ENCODE data around the gene PIKFYVE.

Gene PIKFYVE

GRCh38 chr2:208234786-208235185 lies 31.3 kb upstream of the PIKFYVE start:
- peaks cover 19% of the 10 kb centered on the region for H3K36me3 ChIP-seq (replicated peaks)
- in situ Hi-C loops (cut with HindIII; ENCODE audit: low pct_ligation_motif_present, low sequenced_read_pairs): no loop called here
- no peaks in the 10 kb centered on the region for H3K27me3 ChIP-seq (replicated peaks)
- no peak for DNase-seq
- TF ChIP-seq CTCF (IDR thresholded peaks at IDR 0.05; ENCODE audit: low read depth, low read length, missing control alignments): no peak
- no peak overlapping the region for H3K4me3 ChIP-seq (ENCODE audit: low read depth, low read length)
- H3K27ac ChIP-seq: no peak overlapping the region

GRCh38 chr2:208235860-208236259 lies 30.2 kb upstream of the PIKFYVE start:
- Histone ChIP-seq H3K4me3 (ENCODE audit: low read depth, low read length) (no peak overlapping the region), H3K27ac (no peak overlapping the region), H3K36me3 (replicated peaks) (peaks cover 28% of the 10 kb centered on the region), H3K27me3 (replicated peaks) (no peaks in the 10 kb centered on the region)
- TF ChIP-seq CTCF (IDR thresholded peaks at IDR 0.05; ENCODE audit: low read depth, low read length, missing control alignments): no peak
- no peak for DNase-seq
- in situ Hi-C loops (cut with HindIII; ENCODE audit: low pct_ligation_motif_present, low sequenced_read_pairs): no loop called here

- no peak overlapping the region for H3K27ac ChIP-seq
These were observed 26.1 kb upstream of the PIKFYVE start for GRCh38 chr2:208239770-208240493.

GRCh38 chr2:208240619-208241209 lies 25.3 kb upstream of the PIKFYVE start:
- Histone ChIP-seq H3K27ac (no peak overlapping the region), H3K4me3 (ENCODE audit: low read depth, low read length) (no peak overlapping the region), H3K36me3 (replicated peaks) (peaks cover 57% of the 10 kb centered on the region), H3K27me3 (replicated peaks) (no peaks in the 10 kb centered on the region)
- no peak for TF ChIP-seq CTCF (IDR thresholded peaks at IDR 0.05; ENCODE audit: low read depth, low read length, missing control alignments)
- no peak for DNase-seq
- in situ Hi-C loops (cut with HindIII; ENCODE audit: low pct_ligation_motif_present, low sequenced_read_pairs): no loop called here

More at GRCh38 chr2:208239770-208240493, 26.1 kb upstream of the PIKFYVE start:
- H3K36me3 ChIP-seq (replicated peaks): peaks cover 56% of the 10 kb centered on the region
- no peaks in the 10 kb centered on the region for H3K27me3 ChIP-seq (replicated peaks)
- DNase-seq: no peak
- in situ Hi-C loops (cut with HindIII; ENCODE audit: low pct_ligation_motif_present, low sequenced_read_pairs): no loop called here
- H3K4me3 ChIP-seq (ENCODE audit: low read depth, low read length): no peak overlapping the region
- TF ChIP-seq CTCF (IDR thresholded peaks at IDR 0.05; ENCODE audit: low read depth, low read length, missing control alignments): no peak

GRCh38 chr2:208244422-208244821 lies 21.6 kb upstream of the PIKFYVE start:
- Histone ChIP-seq H3K27me3 (replicated peaks) (no peaks in the 10 kb centered on the region), H3K36me3 (replicated peaks) (peaks cover 64% of the 10 kb centered on the region), H3K4me3 (ENCODE audit: low read depth, low read length) (no peak overlapping the region), H3K27ac (no peak overlapping the region)
- DNase-seq: no peak
- in situ Hi-C loops (cut with HindIII; ENCODE audit: low pct_ligation_motif_present, low sequenced_read_pairs): no loop called here
- TF ChIP-seq CTCF (IDR thresholded peaks at IDR 0.05; ENCODE audit: low read depth, low read length, missing control alignments): no peak

All from brain microvascular endothelial cell (primary cell).